Activated T-helper 9 cell treated with anti-CD3 and anti-CD28 coated beads, Interleukin-2, amount 50 U/mL, for 16 hours (primary cell): ENCODE results near the gene TCF7L1.
A peak's percentile ranks its signal among the peaks of the same experiment; 100 is the strongest.

Source experiments
- DNase-seq: peaks from one replicate; pipeline ENCODE4 v3.0.0-alpha.2; 2020; ENCODE audit warnings: low read depth

TCF7L1 gene

DNA sequence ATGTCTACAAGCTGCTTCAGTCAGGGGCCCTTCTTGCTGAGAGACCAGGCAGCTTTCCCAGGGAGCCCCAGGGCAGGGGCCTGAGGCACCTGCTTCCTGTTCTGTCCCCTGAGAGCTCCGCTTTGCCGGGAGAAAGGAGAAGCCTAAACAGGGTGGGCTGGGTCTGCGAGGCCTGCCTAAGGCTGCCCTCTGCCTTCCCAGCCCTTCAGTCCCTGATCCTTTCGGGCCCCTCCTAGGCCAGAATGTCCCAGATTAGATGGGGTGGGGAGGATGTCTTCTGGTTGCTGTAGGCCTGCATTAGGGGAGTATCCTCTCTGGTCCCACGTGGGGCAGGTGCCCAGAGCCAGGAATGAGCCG lies 122.2 kb downstream of the TCF7L1 start:
- DNase-seq, result no peak

DNA sequence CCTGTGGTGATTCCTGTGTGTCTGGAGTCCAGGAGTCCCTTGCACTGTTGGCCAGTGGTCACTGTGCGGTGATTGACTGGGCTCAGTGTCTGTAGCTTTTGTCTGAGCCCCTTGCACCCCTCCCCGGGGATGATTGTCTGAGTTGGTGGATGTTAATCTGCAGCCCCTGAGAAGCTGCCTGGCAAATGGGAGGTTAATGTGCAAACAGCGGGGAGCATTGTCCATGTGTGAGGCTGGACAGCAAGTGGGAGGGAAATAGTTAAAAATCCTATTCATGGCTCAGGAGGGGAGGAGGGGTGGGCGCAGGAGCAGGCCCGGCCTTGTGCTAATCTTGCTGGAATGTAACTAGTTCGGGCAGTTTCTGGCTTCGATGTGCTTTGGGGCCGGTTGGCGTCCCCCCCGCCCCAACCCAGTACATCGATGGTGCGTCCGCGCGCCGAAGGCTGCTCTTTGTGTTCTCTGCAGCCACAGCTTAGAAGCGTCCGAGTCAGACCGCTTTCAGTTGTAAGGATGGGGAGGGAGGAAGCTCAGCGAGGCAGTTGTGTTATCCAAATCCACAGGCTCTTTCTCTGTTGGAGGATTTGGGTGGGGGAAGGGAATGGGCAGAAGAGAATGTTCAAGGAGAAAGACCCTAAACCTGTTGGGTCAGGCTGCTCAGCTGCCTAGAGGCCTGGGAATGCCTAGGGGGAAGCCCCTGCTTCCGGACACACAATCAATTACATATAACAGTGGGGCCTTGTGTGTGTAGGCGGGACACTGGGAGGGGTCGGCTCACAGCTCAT lies 122.8 kb downstream of the TCF7L1 start:
- DNase-seq, result no peak

DNA sequence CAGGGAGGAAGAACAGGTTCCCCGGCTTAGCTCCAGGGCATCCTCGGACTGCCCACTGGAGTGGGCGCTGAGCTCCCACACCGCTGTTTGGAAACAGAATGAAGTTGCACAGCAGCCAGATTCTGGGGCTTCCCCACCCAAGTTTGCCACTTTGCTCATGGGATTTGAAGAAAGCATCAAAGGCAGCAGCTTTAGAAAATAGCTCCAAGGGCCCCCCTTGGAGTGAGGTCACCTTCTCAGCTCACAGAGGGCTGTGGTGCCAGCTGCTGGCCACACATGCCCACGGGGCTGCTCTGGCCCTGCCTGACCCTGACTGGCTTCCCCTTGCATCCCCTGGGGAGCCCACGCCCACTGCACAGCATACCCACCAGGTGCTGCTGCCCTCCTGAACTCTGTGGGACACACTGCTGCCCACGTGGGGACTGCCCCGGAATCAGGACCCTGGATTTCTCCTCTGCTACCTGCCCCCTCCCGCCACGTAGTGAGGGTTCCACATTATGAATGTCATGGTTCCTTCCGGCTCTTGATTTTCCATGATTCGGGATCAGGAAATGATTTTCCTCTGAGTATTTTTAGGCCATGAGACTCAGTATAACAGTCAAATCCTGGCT lies 124.3 kb downstream of the TCF7L1 start:
- DNase-seq, result no peak

DNA sequence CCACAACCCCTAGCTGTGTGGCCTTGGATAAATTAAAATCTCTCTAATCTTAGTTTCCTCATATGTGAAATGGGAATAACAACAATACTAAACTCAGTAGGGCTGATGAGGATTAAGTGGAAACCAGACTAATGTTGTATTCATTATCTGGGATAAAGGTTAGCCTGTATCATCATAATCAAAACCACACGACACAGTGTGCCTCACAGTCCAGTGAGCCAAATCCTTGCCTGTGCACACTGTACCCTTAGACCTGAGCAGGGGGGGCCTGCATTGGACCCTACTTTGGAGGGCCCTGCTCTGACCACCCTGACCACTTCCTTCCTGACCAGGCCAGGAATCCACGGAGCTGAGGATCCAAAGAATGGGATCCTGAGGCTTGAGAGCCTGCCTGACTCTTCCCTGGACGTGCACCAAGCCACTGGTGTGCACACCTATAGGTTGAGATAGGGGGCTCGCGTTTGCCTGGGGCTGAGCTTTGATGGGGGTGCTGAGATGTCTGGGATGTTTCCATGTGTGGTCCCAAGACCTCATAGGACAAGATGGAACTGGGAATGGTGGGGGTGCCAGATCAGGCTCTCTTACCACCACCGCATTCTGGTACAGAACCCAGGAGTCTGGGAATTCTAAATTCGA lies 124.9 kb downstream of the TCF7L1 start:
- DNase-seq, result no peak

DNA sequence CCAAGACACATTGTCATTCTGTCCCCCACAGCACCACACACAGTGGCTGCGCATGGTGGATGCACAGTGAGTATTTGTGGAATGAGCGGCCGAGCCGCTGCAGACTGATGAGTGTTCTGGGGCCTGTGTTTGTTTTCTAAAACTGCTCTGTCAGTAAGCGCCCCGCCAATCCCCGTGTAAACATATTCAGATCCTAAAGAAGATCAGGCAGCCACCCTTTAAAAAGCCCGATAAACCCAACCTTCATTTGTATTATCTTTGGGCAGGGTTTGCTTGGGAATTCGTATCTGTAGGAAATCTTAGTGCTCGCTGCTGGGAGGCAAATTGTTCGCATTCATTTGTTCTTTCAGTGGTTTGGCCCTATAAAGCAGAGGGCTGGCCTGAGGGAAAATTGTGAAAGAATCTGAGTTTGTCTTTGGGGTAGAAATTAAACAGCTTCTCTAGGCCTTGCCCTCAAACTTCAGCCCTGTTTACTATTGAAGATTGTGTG lies 126.0 kb downstream of the TCF7L1 start:
- no peak for DNase-seq

DNA sequence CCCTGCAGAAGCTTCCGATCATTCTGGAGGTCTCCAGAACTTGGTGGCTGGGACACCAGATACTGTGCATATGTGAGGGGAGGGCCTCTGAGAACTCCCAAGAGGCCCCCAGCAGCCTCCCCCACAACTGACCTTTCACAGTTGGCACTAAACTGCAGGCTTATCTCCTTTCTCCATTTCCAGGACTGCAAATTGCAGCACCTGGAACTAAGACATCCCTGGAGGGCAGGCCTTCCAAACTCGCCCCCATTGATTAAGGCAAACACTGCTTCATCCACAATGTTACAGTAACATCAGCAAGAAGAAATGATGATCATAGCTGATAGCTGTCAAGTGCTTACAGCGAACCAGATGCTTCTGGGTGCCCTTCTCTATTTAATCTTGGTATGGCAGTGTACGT lies 126.7 kb downstream of the TCF7L1 start:
- no peak for DNase-seq

DNA sequence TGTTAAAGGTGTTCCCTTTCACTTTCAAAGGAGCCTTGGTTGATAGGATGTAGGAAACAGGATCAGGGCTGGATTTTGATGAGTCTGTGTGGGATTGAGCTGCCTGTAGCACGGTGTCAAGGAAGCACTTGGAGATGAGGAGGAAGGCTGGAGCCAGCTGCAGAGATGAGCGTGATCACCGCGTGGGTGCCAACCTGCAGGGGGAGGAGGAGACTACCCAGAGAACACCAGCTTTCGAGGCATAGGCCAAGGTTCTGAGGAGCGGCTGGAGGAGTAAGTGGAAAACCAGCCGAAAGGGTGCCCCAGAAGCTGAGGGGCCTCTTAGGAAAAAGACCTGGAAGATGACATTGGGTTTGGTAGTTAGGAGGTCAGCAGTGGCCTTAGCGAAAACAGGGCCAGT lies 130.4 kb downstream of the TCF7L1 start:
- no peak for DNase-seq

DNA sequence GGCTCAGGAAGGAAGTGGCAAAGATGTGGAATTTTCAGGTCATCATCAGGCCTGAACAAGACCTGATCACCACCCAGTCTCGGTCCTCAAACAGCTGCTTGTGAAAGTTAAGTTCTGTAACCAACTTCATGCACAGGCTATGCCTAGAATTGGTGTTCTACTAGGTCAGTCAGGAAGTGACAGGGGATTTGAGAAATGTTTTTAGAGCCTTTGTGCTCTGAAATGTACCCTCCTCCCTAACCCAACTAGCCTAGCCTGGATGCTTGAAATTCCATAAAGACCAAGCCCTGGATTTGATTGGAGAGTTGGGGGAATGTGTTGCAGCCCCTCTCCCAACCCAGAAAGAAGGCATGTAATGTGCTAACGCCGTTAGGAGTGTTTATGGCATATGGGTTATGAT lies 131.3 kb downstream of the TCF7L1 start:
- no peak for DNase-seq

DNA sequence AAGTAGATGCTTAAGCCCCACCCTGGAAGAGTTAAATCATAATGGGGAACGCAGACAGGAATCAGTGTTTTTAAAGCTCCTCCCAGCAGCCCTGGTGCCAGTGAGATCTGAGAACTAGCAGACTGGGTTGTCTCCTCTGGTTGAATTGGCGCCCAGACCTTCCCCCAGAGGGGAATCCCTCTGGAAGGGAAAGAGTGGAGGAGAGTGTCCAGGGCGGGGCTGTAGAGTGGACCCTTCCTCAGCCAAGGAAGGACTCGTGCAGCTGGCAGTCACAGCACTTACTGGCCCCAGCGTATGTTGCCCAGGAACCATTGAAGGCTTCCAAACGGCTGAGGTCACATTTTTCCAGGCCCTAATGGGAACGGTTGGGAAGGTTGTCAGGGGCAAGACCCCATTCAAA lies 132.1 kb downstream of the TCF7L1 start:
- DNase-seq, result no peak

DNA sequence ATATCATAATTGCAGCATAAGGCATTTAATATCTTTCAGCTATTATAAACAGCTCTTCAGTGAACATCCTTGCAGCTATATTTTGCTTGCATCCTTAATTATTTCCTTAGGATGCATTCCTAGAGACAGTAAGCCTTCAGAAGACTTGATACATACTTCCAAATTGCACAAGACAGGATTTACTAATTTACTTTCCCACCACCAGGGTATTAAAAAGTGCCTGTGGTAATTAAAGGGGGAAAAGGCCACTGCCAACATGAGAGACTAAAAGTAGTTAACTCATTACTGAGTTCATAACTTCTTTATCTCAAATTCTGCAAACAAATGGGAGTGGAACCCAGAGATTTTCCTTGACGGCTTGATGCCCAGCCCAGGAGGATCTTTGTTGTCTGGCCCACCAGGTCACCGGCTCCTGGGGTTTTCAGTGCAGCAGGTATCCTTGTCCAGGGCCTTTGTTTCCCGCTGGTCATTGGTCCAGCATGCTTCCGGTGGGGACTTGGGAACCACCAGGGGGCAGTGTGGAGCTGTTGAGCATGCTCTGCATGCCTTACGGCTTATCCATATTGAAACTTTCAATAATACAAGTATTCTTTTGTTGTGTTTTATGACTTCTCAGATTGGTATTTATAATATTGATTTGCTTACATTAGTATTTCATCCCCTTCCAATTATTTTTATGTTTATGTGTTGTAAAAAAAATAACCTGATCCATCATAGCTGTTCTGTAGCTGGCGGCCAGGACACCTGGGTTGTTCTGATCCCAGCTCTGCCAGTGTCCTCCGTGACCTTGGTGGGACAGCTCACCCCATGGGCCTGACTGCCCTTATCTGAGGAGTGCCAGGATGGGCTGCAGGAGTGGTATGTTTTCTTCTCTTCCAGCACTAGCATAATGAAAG lies 133.2 kb downstream of the TCF7L1 start:
- DNase-seq, result peak; percentile 53

DNA sequence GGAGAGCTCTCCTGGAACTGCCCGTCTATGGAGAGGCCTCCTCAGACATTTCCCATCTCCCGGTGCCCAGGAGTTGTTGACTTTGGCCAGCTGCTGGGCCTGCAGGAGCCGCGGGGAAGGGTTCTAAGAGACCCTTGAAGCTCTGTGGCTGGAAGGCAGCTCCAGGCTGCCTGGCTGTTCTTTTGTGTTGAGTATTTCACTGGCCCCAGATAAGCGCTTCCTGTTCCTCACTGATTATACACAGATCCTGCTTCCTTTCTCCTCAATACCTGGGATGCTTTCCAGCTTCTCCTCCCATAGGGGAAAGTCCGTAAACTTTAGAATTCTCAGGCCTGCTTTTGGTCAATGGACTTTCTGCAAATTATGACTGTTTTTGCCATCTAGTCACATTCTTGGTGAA lies 136.8 kb downstream of the TCF7L1 start:
- no peak for DNase-seq

DNA sequence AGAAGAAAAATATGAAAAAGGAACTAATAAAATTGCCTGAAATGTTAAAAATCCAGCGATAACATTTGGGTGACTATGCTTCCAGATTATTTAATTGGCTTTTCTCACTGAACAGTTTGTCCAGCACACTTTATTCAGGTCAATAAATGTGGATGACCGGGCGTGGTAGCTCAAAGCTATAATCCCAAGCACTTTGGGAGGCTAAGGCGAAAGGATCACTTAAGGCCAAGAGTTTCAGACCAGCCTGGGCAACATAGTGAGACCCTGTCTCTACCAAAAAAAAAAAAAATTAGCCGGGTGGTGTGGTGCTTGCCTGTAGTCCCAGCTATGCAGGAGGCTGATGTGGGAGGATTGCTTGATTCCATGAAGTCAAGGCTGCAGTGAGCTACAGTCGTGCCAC lies 139.2 kb downstream of the TCF7L1 start:
- no peak for DNase-seq

DNA sequence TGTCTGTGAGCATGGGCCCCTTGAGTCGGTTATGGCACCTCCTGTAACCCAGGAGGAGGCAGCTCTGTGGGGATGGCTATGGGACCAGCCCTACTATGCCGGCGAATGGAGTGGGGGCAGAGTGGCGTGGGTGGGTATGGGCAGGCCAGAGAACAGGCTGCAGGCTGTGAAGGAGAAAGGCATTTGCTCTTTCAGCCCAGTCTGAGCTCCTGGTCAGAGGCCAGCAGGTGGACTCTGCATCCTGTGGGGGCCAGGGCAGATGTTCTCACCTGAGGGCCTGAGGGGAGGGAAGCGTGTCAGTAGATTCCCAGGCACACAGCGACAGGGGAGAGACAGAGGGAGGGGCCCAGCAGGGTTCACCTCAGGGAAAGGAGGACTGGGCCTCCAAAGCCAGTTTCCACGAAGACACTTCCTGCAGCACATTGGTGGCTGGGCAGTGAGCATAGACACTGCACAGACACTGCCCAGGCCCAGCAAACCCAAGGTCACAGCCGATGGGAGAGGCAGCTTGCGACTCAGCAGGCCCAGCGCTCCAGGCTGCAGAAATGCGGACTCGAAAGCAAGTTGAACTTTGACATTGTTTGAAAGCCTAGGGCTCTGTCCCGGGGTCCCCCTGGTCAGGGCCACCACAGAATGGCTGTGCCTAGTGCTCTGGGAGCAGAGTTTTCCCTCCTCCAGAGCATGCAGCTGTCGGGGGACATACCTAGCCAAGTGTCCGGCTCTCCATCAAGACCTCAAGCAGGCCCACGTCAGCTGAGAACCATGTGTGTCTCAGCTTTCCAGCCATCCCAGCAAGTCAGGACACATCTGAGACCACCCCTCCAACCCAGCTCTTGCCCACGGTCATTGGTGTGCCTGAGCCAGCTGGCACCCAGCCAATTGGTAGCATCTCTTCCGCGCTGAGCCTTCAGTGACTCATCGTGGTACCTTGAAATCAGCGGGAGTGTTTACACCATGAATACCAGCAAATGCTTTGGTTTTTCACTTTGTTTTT lies 140.8 kb downstream of the TCF7L1 start:
- no peak for DNase-seq

DNA sequence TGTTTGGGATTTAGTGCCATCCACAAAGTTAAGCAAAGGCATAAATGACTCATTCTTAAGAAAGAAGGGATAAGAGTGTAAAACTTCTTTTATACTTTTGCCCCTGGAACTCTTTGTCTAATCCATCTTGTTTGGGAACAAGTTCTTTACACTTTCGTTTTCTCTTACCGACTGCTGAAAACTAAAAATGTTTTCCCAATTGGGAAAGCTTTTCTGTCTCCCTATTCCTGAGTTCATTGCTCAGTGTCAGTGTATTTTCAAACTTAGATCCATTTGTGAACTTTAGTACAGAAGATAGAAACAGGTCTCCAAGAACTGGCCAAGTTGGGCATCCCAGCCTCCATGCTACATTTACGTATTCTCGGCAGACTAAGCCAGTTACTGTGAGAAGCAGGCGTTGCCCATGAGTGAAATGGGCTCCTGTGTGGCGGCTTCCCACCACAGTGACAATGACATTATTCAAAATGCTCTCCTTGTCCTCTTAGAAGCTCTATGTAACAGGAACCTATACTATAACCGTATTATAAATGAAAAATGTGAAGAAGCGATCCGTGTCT lies 142.9 kb downstream of the TCF7L1 start:
- no peak for DNase-seq

DNA sequence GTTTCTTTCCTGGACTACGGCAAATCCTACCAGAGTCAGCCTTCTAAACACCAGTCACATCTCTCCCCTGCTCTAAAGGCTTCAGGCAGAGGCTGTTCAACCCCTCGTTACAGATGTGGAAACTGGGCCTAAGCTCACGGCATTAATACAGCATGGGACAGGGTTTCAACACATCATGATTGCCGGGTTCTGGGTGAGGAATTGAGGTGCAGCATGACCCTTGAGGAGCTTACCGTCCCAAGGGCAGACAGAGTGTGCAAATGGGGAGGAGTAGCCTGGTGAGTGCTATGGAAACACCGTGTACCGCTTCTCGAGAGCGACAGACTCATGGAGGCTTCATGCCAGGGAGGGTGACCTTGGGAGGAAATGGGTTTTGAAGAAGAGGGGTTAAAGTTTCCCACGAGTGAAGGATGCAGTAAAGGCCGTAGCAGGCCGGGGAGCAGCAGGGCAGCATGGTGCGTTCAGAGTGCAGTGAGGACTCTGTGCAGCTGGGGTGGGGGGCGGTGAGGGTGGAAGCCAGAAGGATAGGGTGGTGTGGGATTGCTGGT lies 143.5 kb downstream of the TCF7L1 start:
- no peak for DNase-seq

DNA sequence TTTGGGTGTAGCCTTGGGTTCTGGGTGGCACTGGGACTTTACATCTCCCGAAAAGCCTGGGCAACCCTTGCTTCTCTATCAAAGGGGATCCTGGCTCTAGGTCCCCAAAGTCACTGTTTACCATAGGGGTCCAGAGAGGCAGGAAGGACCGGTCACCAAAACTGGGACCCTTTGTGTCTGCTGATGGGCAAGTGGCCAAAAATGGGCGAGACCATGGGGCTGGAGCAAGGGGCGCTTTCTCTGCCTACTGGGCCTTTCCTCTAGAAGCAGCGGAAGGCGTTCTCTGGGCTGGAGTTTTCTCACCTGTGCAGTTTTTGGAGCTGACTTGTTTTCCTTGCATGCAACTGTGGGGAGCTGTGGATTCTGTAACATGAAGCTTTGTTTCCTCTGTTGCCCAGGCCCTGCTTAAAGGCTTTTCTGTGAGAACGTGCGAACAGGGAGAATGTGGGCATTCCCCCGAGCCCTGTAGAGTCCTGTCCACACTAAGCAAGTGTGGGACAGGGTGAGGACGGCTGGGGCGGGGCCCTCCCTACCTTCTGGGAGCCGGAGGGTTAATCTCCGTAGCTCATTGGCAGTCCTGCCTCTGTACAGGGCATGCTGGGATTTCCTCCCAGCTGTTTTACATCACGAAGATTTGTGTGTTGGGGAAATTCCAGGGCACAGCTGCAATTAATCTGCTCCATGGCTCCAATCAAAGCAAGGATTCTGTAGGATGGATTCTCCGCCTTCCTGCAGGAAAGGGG lies 144.4 kb downstream of the TCF7L1 start:
- no peak for DNase-seq

DNA sequence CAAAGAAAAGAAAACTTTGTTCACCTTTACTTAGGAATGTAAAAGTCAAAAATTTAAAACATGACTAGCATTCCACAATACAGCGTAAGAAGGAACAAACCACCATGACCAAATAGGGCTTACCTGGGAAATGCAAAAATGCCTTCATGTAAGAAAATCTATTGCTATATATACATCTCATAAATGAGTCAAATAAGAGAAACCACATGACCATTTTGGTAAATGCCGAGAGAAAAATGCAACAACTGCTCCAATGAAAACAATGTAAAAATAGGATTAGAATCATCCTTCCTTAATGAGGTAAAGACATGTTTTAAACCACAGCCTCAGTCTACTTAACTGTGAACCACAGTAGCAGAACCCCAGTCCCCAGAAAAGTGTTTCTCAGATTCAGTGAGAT lies 145.2 kb downstream of the TCF7L1 start:
- DNase-seq, result no peak

DNA sequence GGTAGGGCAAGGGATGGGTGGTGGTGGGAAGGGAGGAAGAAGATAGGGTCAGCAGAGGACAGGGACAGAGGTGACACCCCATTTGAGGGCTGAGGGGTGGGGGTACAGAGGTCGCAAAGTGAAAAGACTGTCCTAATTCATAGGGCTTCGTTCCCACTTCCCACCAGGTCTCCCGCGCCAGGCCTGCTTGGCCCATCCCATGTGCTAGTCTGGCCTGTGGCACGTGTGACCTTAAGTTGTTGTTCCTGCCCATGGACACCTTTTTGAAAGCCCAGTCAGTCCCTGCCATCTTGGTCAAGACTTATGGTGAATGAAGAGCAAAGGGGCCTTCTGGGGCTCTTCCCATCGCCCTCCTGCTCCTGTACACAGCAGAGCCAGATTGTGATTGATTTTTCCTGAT lies 148.4 kb downstream of the TCF7L1 start:
- no peak for DNase-seq

DNA sequence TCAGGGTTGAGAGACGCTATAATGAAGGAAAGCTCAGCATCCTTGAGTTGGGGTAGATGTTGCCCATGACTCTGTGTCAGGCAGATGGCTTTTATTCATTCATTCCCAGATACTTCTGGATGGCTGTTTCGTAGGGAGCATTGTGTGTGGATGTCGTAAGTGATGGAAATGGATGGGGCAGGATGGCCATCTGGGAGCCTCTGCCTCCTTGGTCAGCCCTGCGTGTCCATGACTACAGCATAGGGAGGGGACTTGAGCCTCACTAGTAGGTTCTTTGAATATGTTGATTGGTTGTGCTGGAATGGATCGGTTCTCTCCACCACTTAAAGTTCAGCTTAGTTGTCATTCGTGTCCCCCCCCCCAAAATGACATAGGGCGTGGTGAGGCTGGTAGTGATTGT lies 149.7 kb downstream of the TCF7L1 start:
- no peak for DNase-seq

DNA sequence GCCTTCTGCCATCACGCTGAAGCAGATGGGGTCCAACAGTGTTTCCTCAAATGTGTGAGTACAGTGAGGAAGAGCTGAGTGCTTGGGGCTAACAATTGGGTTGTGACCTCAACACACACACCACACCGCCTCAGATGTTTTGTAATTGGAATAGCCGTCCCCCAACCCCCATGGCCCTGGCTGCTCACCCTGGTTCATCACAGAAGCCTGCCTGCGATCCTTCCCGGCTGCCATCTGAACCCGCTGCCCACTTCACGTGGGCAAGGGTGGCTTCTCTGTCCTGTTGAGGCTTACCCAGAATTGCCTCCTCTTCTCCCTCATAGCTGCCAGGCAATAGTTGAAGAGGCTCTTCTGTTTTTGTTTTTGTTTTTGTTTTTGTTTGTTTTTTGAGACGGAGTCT lies 150.4 kb downstream of the TCF7L1 start:
- DNase-seq, result no peak
